GM19438 (cell line): Measurements from ENCODE around the gene COCH.
"Not testable (repeated sequence)": the region's sequence is repeated elsewhere in the genome, so short reads cannot be mapped to it uniquely, and the experiment has no call there.

Experiments
- ATAC-seq: cut with Tn5 transposase; IDR thresholded peaks from one replicate; pipeline ENCODE4 v1.9.1; 2021; ENCODE audit warnings: low read depth; ENCODE audit not compliant: unreplicated experiment

Gene COCH

DNA sequence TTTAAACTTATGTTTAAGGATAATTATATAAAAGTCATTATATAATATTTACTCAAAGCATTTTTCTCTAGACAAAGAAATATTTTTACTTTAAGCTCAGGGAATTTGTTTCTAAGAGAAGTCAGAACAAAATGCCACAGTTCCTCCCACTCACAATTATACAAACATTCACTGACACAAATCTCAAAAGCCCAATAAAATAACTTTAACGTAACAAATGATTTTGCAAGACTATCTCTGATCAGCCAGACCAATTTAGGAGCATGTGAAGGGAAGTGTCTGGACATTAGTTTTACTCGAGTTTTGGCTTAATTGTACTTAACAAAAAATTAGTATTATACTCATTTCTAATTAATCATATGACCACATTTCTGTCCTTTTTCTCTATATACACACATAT is 41.2 kb downstream of the COCH start:
- ATAC-seq: no peak

DNA sequence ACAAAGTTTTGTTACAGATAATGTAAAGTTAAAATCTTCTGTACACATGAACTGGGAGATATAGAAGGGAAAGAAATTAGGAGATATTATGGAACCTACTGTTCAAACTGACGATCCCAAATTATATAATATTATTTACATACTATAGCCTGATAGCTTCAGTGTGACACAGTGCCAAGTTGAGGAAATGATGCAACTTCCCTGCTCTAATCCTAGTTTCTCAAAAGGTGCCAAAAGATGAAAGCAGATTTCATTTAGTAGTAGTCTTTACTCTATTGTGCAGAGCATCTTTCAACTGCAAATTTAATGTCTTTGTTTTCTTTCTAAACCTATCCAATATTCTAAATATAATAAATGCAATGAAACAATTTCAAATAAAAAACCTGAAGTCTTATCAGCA is 46.9 kb downstream of the COCH start:
- ATAC-seq: no peak

DNA sequence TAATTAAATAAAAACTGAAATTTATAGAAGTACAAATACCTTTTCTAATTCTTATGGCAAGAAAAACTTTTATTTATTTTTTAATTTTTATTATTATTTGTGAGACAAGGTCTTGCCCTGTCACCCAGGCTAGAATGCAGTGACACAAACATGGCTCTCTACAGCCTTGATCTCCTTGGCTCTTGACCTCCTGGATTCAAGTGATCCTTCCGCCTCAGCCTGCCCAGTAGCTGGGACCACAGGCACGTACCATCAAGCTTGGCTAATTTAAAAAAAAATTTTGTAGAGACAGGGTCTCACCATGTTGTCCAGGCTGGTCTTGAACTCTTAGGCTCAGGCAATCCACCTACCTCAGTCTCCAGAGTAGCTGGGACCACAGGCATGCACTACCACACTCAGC is 47.4 kb downstream of the COCH start:
- ATAC-seq: no peak

DNA sequence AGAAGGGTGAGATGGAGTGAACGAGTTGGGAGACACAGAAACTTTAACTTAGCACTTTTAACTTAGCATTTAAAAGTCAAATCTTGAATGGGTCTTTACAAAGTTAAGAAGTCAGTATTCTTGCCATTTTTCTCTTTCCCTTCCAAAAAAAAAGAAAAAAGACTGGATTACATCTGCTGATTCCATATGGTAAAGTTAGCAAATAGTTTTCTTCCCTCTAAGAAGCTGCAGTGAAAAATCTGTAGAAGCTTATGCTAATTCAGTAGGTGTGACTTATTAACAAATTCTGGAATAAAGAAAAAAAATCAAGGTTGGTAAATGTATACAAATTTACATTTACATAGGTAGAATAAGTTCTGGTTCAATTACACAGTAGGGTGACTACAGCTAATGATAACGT is 50.9 kb downstream of the COCH start:
- no peak for ATAC-seq

DNA sequence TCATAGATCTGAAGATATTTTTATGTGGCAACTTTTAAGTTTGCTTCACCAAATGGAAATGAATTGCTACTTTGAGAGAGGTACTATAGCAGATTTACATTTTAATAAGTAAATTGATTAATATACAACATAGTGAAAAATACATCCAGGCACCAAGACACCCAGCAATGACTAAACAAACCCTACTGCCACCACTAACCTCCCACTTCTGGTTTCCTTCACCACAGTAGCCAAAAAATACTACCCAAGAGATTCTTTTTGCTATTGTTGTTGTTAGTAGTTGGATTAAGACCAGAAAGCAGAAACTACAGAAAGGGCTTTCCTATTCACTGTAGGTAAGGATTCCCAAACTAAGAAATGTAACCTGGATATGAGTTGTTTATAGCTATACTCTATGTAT is 54.1 kb downstream of the COCH start:
- ATAC-seq: no peak

DNA sequence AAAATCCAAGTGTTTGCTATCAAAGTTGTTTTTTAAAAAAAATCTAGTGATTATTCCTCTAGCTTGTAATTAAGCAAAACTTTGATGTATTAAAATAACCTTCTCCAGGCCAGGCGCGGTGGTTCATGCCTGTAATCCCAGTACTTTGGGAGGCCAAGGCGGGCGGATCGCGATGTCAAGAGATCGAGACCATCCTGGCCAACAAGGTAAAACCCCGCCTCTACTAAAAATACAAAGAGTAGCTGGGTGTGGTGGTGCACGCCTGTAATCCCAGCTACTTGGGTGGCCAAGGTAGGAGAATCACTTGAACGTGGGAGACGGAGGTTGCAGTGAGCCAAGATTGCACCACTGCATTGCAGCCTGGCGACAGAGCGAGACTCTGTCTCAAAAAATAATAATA is 59.6 kb downstream of the COCH start:
- ATAC-seq: not testable (repeated sequence)

DNA sequence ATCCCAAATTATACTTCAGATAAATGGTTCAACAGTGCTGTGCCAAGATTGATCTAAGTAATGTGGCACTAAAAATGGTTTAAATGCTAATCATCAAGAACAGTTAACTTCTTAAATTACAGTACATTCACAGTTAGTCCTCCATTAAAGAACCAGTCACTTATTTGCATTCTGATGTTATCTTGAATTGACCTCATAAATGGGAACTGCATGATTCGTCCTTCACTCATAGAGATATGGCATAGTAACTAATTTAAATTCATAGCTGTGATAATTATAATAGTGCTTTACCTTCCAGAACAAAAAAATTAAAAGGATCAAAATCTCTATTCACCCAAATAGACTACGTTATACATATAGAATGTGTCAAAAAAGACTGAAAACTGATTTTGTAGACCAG is 61.1 kb downstream of the COCH start:
- no peak for ATAC-seq

DNA sequence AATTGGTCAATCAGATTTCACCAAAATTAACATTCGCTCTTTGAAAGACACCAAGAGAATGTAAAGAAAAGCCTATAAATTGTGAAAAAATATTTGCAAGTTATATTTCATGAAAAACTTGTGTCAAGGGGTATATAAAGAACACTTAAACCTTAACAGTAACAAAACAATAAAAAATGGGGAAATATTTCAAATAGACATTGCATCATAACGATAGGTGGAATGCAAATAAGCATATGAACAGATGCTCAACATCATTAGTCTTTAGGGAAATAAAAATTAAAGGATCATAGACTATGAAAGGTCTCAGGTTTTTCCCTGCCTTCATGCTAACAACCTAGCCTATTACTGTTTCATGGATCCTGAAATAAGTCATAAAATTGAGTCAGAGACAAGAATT is 64.3 kb downstream of the COCH start:
- ATAC-seq: no peak
